Stimulated activated CD8-positive, alpha-beta memory T cell treated with anti-CD3 and anti-CD28 coated beads, Interleukin-4, amount 100 ng/mL, for 48 hours (primary cell): ENCODE results near the gene GALNT9.

ENCODE experiments used
- DNase-seq: peaks from one replicate; pipeline ENCODE4 v3.0.0-alpha.2; 2020

The GALNT9 gene

DNA sequence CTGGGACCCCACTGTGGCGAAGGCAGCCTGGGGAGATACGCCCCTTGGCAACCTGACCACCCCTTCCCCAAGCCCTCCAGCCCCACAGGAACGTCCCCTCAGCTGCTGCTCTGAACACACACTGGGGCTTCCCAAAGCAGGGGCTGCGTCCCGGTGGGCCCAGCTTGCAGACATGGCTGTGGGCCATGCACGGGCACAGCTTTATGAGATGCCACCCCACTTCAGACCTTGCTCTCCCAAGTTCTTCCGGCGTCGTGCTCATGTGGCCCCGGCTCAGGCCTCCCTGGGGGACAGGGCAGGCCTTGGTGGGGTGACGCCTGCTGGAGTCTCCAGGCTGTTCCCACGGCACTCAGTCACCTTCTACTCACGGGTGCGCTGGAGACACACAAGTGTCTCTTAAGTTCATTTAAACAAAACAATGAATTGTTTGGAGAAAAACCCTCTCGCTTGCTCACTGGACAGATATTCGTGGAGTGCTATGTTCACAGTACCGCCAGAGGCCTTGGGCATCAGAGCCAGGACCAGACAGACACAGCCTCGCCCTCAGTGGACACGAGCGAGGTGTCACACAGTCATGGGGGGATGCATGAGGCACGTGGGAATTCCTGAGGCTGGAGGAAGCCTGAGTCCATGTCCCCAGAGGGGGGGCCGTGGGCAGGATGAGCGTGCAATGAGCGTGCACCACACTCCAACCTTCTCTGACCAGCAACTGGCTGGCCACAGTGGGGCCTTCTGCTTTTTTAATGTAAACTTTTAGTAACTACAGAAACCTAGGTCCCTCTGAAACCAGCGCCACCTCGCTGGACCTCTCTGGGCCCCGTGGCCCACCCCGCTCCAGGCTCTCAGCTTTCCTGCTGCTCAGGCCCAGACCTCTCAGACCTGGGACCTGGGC is 4.3 kb downstream of the GALNT9 start:
- no peak for DNase-seq

DNA sequence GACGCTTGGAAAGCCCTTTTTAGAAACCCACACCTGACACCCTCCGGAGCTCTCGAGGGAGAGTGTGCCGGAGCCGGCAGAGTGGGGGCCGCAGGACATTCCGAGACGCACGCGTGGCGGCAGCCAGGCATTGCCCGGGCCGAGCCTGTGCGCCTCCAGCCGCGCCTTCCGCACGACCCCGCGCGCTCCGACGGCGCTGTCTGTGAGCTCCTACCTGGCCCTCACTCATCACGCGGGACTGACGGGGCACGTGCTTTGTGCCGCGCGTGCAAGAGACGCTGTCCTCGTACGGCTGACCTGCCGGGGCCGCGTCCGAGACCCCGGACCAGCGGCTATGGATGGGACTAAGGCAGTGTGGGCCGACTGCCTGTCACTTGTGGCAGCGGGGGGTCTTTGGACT is 5.2 kb downstream of the GALNT9 start:
- no peak for DNase-seq

DNA sequence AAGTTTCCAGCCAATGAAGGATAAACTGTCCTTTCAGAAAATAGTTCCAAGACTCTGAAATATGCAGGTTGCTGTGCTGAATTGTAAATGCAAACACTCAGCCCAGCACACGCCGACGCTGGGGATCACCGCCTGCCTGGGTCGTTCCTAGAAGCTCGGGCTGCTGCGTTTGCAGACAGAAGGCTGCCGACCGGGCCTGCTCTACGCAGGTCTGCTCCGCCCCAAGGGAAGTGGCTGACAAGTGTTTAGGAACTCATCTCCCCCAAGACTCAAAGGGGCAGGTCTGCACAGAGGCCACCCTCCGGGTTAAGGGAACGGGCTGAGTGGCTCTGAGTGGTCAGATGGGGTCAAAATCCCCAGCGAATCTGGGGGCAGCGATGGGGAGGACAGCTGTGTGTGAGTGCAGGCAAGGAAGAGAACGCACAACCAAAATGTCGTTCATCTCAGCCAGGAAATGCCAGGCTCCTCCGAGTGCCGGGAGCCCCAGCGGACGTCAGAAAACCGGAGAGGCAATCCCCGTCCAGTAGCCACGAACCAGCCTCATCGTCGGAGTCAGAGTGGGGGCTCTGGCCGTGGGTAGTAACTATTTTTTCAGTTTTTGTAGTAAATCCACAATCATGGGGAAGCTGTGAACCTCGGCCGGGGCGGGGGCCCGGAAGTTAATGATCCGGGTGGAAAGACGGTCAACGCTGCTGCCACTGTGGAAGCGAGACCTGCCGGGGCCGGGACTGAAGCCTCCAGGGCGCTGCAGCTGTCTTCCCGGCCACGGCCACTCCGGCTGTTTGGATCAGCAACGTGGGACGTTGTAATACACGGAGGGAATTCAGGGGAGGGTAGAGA is 6.0 kb downstream of the GALNT9 start:
- DNase-seq: no peak

DNA sequence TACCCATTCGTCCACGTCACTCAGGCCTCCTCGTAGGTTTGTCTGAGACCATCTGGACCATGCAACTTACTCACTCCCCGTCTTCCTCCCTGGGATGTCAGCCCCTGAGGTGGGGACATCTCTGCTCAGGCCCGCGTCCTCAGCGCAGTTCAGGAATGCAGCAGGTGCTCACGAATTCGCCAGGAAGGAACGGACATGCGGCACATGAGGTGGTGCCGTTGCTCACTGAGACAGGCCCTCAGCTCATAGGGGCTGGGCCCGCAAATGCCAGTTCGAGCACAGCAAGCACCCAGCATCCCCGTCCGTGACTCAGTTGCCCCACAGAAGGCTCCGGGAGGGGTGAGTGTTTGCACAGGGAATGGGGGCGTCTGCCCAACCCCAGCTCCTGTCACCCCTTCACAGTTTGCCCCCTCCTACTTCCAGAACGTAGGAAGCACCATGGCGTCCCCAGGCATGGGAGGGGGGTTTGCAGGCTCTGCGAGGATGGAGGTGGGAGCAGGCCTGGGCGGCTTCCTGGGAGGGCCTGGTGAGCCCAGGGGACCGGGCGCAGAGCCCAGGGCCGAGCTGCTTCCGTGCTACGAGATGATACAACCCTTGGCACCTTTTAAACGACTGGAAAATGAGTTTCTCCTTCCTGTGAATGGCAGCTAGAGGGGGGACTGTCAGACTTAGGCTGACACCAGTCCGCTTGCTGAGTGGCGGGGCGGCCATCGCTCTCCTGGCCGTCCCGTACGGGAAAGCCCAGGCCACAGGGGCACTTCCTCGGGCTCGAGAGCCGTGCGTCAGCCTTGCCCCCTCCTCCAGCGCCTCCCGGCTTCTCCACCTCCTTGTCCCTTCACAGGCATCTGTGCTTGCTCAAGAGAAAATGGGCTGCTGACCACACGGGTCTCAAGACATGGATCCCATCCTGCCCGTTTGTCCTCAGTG is 6.9 kb downstream of the GALNT9 start:
- DNase-seq: no peak

DNA sequence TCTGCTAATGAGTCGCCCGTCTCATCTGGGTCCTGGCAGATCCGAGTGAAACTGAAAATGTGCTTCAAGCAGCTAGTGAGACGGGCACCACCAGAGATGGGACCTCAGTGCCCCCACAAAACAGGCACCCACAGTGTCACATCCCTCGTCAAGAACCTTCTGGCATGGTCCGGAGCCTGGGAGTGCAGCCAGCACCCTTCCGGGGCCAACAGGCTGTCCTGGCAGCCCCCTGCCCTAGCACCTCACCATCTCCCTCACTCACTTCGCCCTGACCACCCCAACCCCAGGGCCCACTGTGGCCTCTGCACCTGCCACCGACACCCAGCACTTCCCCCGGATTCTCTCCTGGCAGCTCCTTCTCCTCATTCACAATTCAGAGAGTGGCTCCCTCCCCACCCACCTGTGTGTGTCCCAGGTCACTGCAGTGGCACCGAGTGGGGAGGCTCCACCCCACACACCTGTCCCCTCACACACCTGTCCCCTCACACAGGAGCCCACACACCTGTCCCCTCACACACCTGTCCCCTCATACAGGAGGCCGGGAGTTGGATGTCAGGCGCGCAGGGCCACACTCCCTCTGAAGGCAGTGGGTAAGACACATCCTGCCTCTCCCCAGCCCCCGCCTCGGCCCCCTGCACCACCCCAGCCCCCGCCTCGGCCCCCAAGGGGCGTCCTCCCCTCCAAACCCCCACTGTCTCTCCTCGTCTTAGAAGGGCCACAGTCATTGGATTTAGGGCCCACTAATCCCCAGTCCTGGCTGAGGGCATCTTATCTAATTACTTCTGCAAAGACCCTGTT is 7.9 kb downstream of the GALNT9 start:
- no peak for DNase-seq

DNA sequence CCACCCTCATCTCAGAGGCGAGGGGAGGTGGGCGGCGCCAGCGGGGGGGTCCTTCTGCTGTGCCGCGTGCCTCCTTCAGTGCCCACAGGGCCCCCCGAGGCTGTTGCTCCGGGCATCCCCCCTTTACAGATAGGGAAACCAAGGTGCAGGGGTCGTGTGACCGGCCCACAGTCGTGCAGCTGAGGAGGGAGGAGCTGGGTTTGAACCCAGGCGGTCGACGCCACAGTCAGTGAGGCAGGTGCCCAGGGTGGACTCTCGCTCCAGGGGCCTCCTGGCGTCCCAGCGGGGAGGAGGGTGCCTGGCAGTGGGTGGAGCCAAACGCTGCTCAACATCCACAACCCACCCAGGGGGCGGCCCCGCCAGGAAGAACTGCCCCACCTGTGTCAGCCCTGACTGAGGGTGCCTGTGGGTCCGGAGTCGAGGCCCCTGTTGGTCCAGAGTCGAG is 8.6 kb downstream of the GALNT9 start:
- no peak for DNase-seq

DNA sequence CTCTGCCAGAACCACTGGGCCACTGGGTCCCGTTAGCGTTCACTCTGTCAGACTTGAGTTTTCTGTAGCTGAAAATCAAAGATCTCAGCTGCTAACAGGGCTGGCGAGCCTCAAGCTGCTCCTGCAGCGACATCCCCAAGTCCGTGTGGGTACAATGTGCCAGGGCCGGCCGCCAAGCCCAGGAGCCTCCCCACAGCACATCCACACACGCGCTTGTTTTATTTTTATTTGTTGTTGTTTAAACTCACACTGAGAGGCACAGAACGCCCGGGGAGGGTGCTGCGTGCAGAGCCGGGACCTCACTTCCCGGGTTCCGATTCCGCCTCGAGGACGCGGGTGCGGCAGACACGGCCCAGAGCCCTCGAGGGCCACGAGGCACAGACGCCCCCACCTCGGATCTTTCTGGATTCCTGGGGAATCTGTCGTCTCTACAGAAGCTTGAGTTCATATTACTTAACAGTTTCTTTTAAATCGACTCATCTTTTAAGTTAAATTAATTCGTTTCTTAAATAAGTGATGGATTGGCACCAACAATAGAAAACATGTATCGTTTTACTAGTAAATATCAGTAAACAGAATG is 9.3 kb downstream of the GALNT9 start:
- no peak for DNase-seq

DNA sequence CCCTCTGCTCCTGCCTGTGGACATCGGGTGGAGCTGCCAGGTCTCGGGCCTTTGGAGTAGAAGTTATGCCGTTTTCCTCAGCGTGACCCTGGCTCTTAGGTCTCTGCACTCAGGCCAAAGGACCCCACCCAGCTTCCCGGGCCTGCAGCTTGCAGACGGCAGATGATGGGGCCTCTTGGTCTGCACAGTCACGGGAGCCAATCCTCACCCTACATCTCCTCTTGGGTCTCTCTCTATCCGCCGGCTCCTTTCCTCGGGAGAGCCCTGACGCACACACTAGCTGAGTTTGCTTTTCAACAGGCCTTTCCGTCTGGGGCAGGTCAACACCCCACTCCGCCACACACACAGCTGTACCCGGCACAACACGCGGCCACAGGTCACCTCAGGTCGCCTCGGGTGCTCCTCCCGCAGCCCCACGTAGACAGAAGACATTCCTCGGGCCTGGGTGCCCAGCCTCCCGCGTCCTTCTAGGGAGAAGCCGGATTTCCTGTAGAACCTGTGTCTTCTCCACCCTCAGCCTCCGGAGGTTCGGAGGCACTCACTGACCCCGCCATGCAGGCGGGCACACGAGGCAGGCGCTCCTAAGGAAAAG is 9.9 kb downstream of the GALNT9 start:
- no peak for DNase-seq

DNA sequence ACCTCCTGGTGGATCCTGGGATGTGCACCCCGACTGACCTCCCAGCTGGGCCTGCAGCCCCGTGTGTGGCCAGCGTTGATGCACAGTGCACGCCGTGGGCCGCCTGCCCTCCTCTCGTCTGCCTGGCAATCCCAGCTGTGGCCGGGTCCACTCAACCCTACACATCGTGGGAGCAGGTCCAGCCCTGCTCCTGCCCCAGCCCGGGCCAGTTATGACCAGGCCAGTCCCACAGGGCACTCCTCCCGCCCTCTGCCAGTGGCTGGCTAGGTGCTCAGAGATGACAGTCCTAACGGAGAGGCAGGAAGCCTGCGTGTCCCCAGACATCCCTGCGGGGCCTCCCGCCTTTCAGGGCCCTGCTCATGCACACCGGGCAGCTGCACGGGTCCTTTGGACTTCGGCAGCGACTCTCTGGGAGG is 10.8 kb downstream of the GALNT9 start:
- no peak for DNase-seq

DNA sequence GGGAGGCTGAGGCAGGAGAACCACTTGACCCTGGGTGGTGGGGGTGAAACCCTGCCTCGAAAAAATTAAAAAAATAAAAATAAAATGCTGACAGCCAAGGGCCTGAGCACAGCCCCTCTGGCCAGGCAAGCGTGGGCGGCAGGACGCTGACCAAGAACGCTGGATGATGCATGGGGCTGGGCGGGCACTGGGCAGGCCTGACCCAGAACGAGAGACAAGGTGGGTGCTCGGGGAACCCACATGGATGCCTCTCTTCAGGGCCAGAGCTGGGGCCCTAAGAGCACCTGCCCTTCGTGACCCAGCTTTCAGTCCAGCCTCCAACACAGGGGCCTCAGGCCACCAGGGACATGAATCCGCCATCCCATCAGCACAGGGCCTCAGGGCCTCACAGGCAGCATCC is 11.3 kb downstream of the GALNT9 start:
- no peak for DNase-seq

DNA sequence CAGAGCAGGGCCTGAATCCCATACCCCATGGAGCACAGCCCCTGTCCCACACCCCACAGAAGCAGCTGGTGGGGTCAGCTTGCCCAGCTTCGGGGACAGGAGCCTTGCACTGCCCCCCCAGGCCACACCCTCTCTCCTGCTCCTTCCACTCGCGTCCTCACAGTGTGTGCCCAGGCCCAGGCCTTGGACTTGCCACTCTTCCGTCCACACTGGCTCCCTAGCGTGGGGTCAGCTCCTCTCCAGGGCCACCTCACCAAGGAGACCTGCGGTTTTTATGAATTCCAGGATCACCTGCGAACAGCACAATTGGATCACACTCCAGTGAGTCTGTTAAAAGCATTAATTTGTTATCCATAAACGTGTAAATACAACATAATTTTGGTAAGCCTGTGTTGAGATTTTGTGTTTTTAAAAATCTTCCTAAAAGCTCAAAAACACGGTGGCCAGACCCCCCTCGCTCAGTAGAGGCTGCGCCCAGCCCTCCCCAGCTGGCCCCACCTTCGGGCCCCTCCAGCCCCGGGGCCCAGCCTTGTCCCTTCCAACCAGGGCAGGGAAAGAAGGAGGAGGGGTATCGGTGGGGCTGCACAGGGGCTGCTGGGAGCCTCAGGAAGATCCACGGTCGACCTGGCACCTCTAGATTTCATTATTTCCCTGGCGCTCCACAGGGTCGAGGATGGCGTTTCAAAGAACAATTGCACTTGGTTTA is 12.0 kb downstream of the GALNT9 start:
- no peak for DNase-seq

DNA sequence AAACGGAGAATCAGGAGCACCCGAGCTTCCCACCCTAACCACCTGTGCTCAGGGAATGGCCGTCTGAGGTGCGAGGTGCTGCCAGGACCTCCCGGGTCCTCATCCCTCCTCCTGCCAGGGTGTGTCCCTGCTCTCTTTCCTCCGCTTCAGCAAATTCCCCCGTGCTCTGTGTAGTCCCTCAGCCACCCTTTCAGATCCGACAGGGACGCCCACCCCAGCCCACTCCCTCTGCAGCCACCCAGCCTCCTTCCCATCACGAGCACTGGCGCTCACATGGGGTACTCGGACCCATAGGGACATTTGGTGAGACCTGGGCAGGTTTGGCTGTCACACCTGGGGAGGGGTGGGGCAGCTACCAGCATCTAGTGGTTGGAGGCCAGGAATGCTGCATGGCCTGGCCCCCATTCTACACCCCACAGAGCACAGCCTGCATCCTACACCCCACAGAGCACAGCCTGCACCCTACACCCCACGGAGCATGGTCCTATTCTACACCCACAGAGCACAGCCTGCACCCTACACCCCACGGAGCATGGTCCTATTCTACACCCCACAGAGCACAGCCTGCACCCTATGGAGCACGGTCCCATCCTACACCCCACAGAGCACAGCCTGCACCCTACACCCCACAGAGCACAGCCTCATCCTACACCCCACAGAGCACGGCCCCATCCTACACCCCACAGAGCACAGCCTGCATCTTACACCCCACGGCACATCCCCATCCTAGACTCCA is 12.7 kb downstream of the GALNT9 start:
- DNase-seq: no peak

DNA sequence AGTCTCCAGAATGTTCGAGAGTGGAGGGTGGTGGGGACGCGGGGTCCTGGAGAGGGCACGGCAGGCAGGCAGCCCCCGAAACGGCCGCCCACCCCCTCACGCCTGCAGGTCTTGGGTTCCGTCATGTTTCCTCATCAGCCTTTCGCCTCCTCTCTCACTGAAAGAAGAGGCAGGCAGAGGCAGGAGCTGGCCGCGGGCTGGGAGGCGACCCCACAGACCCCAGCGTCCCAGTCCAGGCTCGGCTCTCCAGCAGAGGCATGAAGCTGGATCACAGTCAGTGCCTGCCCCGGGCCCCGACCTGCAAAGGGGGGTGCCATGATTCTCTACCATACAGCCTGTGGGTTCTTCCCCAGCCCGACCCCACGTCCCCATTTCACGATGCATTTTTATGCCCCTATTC is 13.4 kb downstream of the GALNT9 start:
- no peak for DNase-seq

DNA sequence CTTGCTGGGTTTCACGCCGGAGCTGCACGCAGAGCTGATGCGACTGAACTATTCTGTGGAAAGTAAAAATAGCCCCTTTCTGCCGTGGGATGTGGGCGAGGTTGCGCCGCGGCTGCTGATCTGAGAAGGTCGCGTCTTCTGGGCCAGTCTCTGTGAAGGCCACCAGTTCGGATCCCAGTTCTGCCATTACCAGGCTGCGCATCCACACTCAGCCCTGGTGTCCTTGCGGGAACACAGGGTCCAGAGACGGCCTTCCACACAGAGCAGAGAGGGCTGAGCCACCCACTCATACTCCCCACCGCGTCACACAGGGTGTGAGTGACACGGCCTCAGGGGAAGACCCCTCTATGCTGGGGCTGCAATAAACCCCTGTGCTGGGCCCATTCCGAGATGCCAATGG is 13.9 kb downstream of the GALNT9 start:
- no peak for DNase-seq

DNA sequence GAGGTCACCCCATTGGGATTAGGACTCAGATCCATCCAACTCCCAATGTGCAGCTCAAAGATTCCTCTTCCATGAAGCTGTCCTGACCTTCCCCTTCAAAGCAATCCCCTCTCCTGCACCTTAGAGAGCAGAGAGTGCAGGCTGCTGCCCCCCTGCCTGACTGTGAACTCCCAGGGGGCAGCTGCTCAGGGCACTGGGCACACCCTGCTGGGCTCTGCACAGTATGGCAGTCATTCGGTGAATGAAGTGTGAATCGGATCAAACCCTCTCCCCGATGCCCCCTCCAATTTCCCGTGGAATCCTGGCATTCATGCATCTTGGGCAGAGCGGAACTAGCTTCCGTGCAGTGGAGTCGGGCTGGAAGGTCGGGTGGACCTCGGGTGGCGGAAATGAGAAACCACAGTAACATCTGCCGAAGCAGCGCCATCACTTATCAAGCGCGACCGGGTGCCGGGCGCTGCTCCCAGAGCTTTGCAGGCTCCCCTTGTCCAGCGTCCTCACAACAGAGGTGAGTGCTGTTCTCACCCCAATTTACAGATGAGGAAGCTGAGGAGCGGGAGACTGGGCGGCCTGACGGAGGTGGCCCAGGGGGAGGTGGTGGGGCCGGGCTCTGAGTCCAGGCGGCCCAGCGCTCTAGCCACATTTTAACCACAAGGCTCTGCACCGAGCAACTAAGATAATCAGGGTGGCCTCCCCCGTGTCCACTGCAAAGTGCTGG is 14.7 kb downstream of the GALNT9 start:
- no peak for DNase-seq

DNA sequence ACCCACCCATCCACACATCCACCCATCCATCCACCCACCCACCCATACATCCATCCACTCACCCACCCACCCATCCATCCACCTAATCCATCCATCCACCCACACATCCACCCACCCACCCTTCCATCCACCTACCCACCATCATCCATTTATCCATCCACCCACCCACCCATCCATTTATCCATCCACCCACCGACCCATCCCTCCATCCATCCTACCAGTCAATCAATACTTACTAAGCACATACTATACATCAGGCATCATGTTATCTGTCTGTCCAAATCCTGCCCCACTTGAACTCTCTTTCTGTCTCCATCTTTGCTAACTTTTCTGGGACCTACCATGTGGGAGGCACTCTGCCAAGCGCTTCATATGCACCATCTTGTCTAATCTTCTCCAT is 15.4 kb downstream of the GALNT9 start:
- DNase-seq: no peak

DNA sequence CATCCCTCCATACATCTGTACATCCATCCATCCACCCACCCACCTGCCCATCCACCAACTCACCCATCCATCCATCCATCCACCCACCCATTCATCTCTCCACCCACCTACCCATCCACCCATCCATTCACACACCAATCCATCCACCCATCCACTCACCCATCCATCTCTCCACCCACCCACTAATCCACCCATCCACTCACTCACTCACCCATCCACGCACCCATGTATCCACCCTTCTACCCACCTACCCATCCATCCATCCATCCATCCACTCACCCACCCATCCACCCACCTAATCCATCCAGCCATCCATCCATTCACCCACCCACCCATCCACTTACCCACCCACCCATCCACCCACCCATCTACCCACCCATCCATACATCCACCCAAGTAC is 16.2 kb downstream of the GALNT9 start:
- DNase-seq: no peak

DNA sequence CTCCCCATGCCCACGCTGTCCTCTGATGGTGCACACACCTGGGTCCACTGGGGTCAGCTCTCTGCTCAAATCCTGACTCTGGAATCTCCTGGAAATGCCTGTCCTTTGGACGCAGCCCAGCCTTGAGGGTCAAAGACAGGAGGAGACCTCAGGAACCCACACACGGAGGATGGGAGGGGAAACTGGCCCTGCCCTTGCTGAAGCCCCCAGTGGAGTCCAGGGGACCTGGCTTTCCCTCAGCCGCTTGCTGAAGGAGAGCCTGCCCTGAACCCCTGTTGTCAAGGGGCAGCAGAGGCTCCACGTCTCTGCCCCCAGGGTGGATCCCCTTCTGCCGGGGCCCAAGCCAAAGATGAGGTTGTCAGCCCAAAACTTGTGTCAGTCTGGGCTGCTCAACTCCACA is 16.9 kb downstream of the GALNT9 start:
- no peak for DNase-seq
